Fibroblast of villous mesenchyme (primary cell): ENCODE results near the gene LRRK1. TPM values are rescaled to one million over a fixed set of nuclear protein-coding genes. Genes with fewer than 3 reads are reported as not detected.
A peak's percentile ranks its signal among the peaks of the same experiment; 100 is the strongest.

Source experiments
- DNase-seq: peaks from one replicate; pipeline ENCODE4 v3.0.0-alpha.2; 2010; ENCODE audit warnings: low read depth
- H3K4me3 ChIP-seq: 2 replicates; pipeline ENCODE4 v1.5.1; 2011; ENCODE audit warnings: low read depth, mild to moderate bottlenecking, low read length
- CTCF ChIP-seq: IDR thresholded peaks from 2 replicates; pipeline ENCODE4 v1.5.1; 2012; ENCODE audit warnings: low read depth, mild to moderate bottlenecking, low read length; ENCODE audit not compliant: insufficient read depth
- total RNA-seq: library from RNA; depleted of rRNA; stranded (reverse); fragments of >200 nt; gene quantifications from 2 replicates; pipeline ENCODE4 v1.2.3, GENCODE V29; 2012

LRRK1 gene
- total RNA-seq, 1 donor: 10.8 TPM

GRCh38 chr15:100881573-100882336 lies 37.4 kb upstream of the LRRK1 start:
- no peak overlapping the region for H3K4me3 ChIP-seq
- no peak for TF ChIP-seq CTCF
- no peak for DNase-seq

- no peak overlapping the region for H3K4me3 ChIP-seq
- no peak for DNase-seq
- TF ChIP-seq CTCF: no peak
Observed at GRCh38 chr15:100885116-100885515, 34.0 kb upstream of the LRRK1 start.

- no peak overlapping the region for H3K4me3 ChIP-seq
- TF ChIP-seq CTCF: no peak
- DNase-seq: no peak
Observed at GRCh38 chr15:100885811-100886210, 33.3 kb upstream of the LRRK1 start.

GRCh38 chr15:100887211-100887913 lies 31.8 kb upstream of the LRRK1 start:
- H3K4me3 ChIP-seq: no peak overlapping the region
- TF ChIP-seq CTCF: no peak
- no peak for DNase-seq

GRCh38 chr15:100889385-100890050 lies 29.6 kb upstream of the LRRK1 start:
- no peak overlapping the region for H3K4me3 ChIP-seq
- TF ChIP-seq CTCF: no peak

GRCh38 chr15:100890051-100890720 lies 29.0 kb upstream of the LRRK1 start:
- no peak for DNase-seq
- H3K4me3 ChIP-seq: no peak overlapping the region
- TF ChIP-seq CTCF: no peak

More at GRCh38 chr15:100889385-100890050, 29.6 kb upstream of the LRRK1 start:
- DNase-seq: peak; percentile 88
